ENCODE measurements around the gene GPAT3.
"Not testable (repeated sequence)": the region's sequence is repeated elsewhere in the genome, so short reads cannot be mapped to it uniquely, and the experiment has no call there.

GPAT3 gene

GRCh38 chr4:83552924-83553323 is 17.0 kb downstream of the GPAT3 start:
- no peak for DNase-seq

- DNase-seq, result no peak
Observed at GRCh38 chr4:83556006-83556707, 20.2 kb downstream of the GPAT3 start.

DNA sequence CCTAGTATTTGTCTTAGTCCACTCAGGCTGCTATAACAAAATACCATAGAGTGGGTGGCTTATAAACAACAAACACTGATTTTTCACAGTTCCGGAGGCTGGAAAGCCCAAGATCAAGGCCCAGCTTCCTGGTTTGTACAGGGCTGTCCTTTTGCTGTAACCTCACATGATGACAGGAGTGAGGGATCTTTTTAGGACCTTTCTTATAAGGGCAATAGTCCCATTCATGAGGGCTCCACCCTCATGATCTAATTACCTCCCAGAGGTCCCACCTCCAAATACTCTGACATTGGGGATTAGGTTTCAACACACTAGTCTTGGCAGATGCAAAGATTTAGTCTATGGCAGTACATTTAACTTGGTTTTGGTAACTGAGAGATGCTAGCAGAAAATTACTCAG is 20.9 kb downstream of the GPAT3 start:
- DNase-seq, result no peak

DNA sequence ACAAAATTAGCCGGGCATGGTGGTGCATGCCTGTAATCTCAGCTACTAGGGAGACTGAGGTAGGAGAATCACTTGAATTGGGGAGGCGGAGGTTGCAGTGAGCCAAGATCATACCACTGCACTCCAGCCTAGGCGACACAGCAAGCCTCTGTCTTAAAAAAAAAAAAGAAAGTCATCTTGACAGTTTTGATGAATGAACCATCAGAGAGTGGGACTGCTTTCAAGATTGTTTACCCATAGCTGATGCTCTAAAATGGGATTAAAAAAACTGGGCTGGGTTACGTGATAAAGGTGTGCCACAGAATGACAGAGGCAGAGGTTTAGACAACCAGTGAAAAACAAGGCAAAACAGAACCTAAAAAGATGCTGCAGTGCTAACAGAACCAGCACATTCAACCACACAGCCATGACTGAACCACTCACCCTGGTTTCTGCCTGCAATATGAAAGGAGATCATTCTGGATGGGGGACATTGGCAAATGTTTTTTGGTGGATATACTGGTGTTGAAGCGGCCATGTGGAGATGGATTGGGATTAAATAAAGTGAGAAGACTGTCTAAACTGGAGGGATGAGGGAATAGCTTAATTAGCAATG is 22.2 kb downstream of the GPAT3 start:
- no peak for DNase-seq

DNA sequence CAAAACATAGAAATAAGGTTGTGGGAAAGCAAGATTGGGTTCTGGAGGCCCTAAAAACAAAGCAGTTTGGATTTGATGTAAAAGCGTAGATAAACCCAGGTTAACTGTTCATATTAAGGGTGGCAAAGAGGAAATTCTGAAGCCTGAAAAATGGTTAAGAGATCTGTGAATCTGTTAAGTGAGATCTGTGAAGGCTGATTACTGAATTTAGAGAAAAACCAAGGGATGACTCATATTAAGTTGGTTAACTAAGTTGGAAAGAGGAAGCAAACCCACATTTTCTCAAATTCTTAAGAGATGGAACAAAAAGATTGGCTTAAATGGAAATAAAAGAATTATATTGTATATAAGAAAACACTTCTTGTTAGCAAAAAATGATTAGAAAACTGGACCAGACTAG is 22.8 kb downstream of the GPAT3 start:
- no peak for DNase-seq

- DNase-seq, result no peak
Observed at GRCh38 chr4:83560523-83560922, 24.6 kb downstream of the GPAT3 start.

- no peak for DNase-seq
Observed at GRCh38 chr4:83561381-83561780, 25.5 kb downstream of the GPAT3 start.

DNA sequence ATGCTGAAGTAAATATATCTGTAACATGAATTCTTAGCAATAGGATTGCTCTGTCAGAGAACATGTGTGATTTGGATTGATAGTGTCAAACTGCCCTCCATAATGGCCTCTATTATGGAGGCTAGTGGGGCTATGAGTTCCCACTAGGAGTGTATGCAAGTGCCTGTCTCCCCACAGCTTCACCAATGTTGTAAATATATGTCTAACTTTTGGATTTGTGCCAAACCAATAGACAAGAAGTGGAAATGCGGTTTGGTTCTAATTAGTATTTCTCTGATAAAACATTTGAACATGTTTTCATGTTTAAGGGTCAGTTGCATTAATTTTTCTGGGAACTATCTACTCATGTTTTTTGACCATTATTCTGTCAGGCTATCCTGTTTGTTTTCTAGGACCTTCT is 28.1 kb downstream of the GPAT3 start:
- DNase-seq, result no peak

- DNase-seq, result no peak
Observed at GRCh38 chr4:83568062-83568461, 32.2 kb downstream of the GPAT3 start.

DNA sequence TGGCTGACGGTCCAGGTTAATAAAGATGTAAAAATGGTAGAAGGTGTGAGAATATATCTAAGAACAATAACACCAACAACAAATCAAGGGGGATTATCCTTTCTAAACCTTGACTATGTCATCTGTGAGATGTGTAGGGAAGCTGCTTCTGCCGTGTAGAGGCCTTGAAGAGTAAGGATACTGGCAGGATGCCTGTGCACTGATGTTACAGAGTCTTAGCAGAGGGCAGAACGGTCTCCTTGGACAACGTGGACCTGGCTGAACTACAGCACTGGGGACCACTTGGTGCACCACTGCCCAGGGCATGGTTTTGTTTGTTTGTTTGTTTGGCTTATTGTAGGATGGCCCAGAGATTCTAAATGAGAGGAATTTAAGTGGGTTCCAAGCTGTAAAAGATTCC is 33.5 kb downstream of the GPAT3 start:
- DNase-seq, result no peak

DNA sequence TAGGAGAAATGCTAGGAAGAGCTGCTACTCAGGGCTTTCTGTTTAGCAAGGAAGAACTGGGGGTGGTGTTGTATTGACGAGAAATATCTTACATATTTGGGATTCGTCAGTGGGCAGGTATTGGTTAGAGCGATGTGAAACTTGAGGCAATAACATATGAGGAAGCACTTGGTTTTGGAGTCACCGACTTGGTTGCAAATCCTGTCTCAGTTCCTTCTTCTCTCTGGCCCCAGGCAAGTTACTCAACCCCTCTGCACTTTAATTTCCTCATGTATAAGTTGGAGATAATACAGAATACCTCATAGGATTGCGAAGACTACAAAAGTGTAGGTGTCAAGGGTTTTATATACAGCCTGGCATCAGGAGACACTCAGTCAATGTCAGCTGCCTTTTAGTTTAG is 34.1 kb downstream of the GPAT3 start:
- no peak for DNase-seq

DNA sequence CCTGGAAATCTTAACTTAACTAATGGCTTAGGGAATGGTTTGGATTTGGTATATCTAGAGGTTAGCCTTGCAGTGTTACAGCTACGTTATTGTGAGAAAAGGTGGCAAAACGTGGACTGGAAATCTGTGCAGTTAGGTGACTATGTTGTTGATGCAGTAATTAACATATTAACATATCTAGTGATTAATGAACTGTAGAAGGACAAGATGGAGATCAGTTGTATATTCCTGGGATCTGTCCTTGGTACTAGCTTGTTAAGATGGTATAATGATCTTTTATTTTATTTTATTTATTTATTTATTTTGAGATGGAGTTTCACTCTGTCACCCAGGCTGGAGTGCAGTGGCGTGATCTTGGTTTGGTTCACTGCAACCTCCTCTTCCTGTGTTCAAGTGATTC is 36.9 kb downstream of the GPAT3 start:
- DNase-seq, result no peak

DNA sequence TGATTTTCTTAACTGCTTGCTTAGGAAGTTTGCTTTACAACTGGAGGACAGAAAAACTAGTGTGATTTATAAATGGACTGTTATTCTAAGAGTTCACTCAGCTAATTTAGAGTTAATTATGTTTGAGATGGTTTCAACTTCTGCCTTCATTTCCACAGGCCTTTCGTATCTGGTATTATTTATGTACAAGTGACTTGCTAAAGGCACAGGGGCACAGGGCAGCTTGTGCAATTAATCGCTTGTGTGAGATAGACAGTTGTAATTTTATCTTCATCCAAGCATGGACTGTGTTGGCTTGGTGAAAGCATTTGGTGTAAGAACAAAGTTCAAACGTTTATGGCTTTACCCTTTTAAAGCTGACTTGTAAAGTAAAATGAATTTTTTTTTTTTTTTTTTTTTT is 38.3 kb downstream of the GPAT3 start:
- DNase-seq, result no peak

GRCh38 chr4:83576237-83576636 is 40.3 kb downstream of the GPAT3 start:
- DNase-seq, result not testable (repeated sequence)

- no peak for DNase-seq
Observed at GRCh38 chr4:83581411-83582288, 45.7 kb downstream of the GPAT3 start.

- peak; percentile 28 for DNase-seq
Observed at GRCh38 chr4:83582289-83582785, 46.4 kb downstream of the GPAT3 start.

- DNase-seq, result no peak
Observed at GRCh38 chr4:83585982-83586508, 50.1 kb downstream of the GPAT3 start.

DNA sequence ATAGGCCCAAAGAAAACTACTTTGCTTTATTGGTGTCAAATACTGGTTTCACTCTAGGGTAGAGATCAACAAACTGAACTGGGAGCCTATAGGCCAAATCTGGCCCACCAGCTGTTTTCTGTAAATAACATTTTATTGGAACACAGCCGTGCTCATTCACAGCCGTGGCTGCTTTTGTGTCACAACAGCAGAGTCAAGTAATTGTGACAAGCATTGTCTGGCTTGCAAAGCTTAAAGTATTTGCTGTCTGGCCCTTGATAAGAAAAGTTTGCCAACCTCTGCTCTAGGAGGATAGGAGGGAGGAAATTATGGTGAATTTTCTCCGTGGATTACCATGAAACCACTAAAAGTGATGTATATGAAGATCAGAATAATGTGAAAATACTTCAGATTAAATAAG is 53.4 kb downstream of the GPAT3 start:
- peak; percentile 18 for DNase-seq

DNA sequence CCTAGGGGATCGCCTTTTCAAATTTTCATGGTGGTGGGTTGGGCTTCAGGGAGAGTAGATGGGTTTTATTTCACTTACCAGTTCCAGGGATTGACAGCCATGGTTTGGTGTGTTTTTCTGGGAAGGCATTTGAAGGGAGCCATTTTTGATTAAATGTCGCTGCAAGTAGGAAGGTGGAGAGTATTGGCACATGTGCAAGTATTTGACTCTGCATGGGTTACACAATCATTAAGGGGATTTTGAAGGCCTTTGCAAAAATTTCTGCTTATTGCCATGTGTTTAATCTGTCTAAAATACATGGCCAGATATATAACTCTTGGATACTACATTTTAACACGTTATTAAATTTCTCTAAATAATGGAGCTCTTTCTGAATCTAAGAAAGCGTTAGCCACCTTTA is 55.1 kb downstream of the GPAT3 start:
- no peak for DNase-seq

- DNase-seq, result no peak
Observed at GRCh38 chr4:83591730-83592129, 55.8 kb downstream of the GPAT3 start.

DNA sequence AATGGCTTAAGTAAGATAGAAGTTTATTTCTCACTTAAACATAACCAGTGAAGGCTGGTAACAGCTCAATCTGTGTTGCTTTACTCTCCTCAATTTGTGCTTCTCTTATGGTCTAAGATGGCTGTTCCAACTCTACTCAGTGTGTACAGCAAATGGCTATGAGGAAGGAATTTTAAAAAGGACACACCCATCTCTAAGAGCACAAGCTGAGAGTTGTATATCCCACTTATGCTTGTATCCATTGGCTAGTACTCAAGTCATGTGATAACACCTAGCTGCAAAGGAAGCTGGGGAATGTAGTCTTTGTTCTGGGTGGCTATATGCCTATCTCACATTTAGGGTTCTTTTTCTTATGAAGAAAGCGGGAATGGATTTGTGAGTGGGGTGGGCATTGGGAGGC is 63.3 kb downstream of the GPAT3 start:
- no peak for DNase-seq

GRCh38 chr4:83603129-83603528 is 67.2 kb downstream of the GPAT3 start:
- DNase-seq, result no peak

DNA sequence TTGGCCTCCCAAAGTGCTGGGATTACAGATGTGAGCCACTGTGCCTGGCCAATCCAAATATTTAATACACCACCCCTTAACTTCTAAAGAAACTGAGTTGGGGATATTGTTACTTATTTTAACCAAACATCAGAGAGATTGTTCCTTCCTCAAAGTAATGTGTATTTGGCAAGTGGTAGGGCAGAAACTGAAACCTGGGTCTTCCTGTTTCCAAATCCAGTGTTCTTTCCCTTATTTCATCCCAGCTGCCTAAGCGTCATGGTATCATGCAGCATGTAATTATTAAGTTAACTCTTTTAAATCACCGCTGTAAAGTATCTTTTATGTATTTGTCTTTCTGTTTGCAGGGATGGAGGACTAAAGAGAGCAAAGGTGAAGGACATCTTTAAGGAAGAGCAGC is 68.4 kb downstream of the GPAT3 start:
- DNase-seq, result no peak

DNA sequence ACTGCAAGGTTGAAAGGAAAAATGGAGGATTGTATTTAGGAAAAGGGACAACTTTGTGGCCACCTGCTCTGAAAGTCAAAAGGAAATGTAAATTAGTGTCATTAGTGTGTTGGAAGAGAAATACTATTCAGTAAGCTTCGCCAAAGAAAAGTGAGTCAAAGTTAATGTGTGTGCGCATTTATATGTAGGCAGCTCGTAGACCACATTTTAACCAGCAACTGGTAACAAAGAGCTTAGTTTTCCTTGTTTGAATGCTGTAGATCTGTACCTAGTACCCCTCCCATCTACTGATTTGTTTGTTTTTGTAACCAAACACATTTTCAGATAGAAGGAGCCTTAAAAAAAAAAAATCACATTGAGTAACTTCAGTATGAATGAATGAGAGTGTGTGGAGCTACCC is 69.3 kb downstream of the GPAT3 start:
- DNase-seq, result no peak

Data from right hindlimb (tissue), 1 donor.